Activated CD4-positive, alpha-beta memory T cell treated with anti-CD3 and anti-CD28 coated beads for 36 hours (primary cell): Measurements from ENCODE around the gene LENG1. TPM values are rescaled to one million over a fixed set of nuclear protein-coding genes. Genes with fewer than 3 reads are reported as not detected.

Experiments used
- total RNA-seq, 2 experiments: library from RNA; stranded (reverse); gene quantifications; one replicate each; pipeline ENCODE4 v1.2.3, GENCODE V29; 2021

The LENG1 gene
- total RNA-seq, 2 experiments from 2014 or later: 4.7 to 5.3 TPM

Other genes with a start within 250 kb of the LENG1 start
- gene CACNG8, start 196.8 kb downstream of the LENG1 start, total RNA-seq: under 1 TPM in 1 of 2 experiments, not detected in 1; 0.02 TPM
- not detected for gene CACNG6, start 168.1 kb downstream of the LENG1 start, total RNA-seq
- gene VSTM1, start 95.8 kb downstream of the LENG1 start, total RNA-seq: not detected
- gene TARM1, start 78.4 kb downstream of the LENG1 start, total RNA-seq: not detected
- gene OSCAR, start 58.9 kb downstream of the LENG1 start, total RNA-seq: under 1 TPM; 0.29 to 0.59 TPM
- 100 to 1,000 TPM; 106 to 113 TPM for gene NDUFA3, start 56.9 kb downstream of the LENG1 start, total RNA-seq
- 10 to 100 TPM; 27.1 to 31.6 TPM for gene TFPT, start 44.1 kb downstream of the LENG1 start, total RNA-seq
- gene PRPF31, start 44.0 kb downstream of the LENG1 start, total RNA-seq: 10 to 100 TPM; 74.4 to 74.6 TPM
- 10 to 100 TPM; 54.6 to 58.7 TPM for gene CNOT3, start 22.0 kb downstream of the LENG1 start, total RNA-seq
- gene TMC4, start 13.4 kb upstream of the LENG1 start, total RNA-seq: under 1 TPM; 0.26 to 0.27 TPM
- gene MBOAT7, start 29.9 kb upstream of the LENG1 start, total RNA-seq: 100 to 1,000 TPM; 107 to 112 TPM
- gene TSEN34, start 31.6 kb upstream of the LENG1 start, total RNA-seq: 10 to 100 TPM; 15.5 to 16.3 TPM
- gene RPS9, start 41.1 kb upstream of the LENG1 start, total RNA-seq: 1,000 to 10,000 TPM; 1,595 to 1,653 TPM
- 1 to 10 TPM in 1 of 2 experiments, under 1 TPM in 1; 0.68 to 1.6 TPM for gene LILRB3, start 63.3 kb upstream of the LENG1 start, total RNA-seq
- under 1 TPM in 1 of 2 experiments, not detected in 1; 0.26 TPM for gene LILRA6, start 83.1 kb upstream of the LENG1 start, total RNA-seq
- gene LILRB5, start 97.6 kb upstream of the LENG1 start, total RNA-seq: not detected
- gene LILRB2, start 121.4 kb upstream of the LENG1 start, total RNA-seq: not detected
- gene LILRA5, start 153.4 kb upstream of the LENG1 start, total RNA-seq: not detected
- not detected for gene LILRA4, start 179.4 kb upstream of the LENG1 start, total RNA-seq
- 1 to 10 TPM; 4.9 to 5.7 TPM for gene LAIR1, start 205.2 kb upstream of the LENG1 start, total RNA-seq